ENCODE measurements around the gene LGSN. TPM values are rescaled to one million over a fixed set of nuclear protein-coding genes. Genes with fewer than 3 reads are reported as not detected.
A peak's percentile ranks its signal among the peaks of the same experiment; 100 is the strongest.
"Not testable (repeated sequence)": the region's sequence is repeated elsewhere in the genome, so short reads cannot be mapped to it uniquely, and the experiment has no call there.

The LGSN gene
- under 1 TPM; 0.16 to 0.96 (median 0.63) TPM for polyA plus RNA-seq (ENCODE audit: insufficient read depth in 1 of 5, insufficient read length in 5 of 5, low replicate concordance in 1 of 5)
- long read RNA-seq, donor 1: 0 reads
- long read RNA-seq, donor 2: 0 reads
- long read RNA-seq, donor 3: 0 reads
- long read RNA-seq, donor 4: 0 reads
- long read RNA-seq, donor 5: 0 reads
- long read RNA-seq, donor 6: 0 reads
- long read RNA-seq, donor 7: 0 reads
- long read RNA-seq, donor 8: 0 reads

- no peak for DNase-seq
Measured at GRCh38 chr6:63319939-63320338, at the start of gene LGSN. TSS of gene LGSN (minus strand) at chr6:63319983. CDS start at chr6:63319943, 40 bp downstream.

DNA sequence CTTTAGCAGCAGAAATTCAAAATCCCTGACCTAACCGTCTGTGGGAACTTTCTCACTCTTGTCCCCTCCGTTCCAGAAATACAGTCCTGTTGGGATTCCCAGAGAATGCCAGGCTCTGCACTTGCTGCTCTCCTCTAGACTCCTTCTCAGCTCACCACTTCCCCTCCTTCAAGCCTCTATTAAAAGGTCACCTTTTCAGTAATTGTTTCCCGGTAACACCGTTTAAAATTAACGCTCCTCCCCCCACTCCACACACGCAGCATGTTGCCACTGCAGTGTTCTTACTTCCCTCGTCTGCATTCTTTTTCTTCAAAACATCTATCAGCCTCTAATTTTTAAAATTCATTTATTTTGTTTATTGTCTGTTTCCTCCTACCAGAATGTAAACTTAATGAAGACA, 48.6 kb upstream of the LGSN start:
- no peak for DNase-seq

DNA sequence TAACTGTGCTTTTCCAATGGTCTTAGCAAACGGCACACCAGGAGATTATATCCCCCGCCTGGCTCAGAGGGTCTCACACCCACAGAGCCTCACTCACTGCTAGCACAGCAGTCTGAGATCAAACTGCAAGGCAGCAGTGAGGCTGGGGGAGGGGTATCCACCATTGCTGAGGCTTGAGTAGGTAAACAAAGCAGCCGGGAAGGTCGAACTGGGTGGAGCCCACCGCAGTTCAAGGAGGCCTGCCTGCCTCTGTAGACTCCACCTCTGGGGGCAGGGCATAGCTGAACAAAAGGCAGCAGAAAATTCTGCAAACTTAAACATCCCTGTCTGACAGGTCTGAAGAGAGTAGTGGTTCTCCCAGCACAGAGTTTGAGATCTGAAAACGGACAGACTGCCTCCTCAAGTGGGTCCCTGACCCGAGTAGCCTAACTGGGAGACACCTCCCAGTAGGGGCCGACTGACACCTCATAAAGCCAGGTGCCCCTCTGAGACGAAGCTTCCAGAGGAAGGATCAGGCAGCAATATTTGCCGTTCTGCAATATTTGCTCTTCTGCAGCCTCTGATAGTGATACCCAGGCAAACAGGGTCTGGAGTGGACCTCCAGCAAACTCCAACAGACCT, 42.8 kb upstream of the LGSN start:
- DNase-seq: not testable (repeated sequence)

DNA sequence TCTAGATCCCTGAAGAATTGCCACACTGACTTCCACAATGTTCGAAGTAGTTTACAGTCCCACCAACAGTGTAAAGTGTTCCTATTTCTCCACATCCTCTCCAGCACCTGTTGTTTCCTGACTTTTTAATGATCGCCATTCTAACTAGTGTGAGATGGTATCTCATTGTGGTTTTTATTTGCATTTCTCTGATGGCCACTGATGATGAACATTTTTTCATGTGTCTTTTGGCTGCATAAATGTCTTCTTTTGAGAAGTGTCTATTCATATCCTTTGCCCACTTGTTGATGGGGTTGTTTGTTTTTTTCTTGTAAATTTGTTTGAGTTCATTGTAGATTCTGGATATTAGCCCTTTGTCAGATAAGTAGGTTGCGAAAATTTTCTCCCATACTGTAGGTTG, 37.6 kb upstream of the LGSN start:
- not testable (repeated sequence) for DNase-seq

DNA sequence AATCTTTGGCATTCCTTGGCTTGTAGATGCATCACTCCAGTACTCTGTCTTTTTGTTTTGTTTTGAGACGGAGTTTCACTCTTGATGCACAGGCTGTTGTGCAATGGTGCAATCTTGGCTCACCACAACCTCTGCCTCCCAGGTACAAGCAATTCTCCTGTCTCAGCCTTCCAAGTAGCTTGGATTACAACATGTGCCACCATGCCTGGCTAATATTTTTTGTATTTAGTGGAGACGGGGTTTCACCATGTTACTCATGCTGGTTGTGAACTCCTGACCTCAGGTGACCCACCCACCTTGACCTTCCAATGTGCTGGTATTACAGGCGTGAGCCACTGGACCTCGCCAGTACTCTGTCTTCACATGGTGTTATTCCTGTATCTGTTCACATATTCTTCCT, 35.8 kb upstream of the LGSN start:
- DNase-seq: no peak

- no peak for DNase-seq
Measured at GRCh38 chr6:63353286-63353630, 33.5 kb upstream of the LGSN start.

DNA sequence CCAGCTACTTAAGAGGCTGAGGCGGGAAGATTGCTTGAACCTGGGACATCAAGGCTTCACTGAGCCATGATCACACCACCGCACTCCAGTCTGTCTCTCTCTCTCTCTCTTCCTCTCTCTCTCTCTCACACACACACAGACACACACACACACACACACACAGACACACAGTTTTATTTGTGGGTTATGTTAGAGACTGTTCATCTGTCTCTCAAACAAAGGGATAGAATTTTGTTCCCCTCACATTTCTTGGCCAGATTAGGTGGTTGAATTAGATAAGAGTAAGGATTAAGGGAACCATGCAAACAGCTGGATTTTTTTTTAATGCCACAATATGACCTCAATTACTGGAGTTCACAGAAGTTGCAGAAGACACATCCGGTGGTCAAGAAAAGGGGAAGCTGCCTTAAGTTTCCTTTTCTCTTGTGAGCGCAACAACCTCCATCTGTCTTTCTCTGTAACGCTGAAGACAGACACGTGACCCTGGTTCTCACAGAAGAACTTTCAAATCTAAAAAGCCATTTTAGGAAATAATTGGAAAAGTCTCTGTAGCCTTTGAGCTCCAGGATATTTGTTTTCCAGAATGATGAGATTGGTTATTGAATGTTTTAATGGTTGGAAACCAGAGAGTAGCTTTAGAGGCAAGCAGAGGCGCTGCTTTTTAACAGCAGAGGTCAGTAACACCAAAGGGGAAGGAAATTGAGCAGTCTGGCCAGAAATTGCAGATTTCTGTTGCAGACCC, 32.9 kb upstream of the LGSN start:
- peak; percentile 15 to 32 for DNase-seq

GRCh38 chr6:63352069-63352543, 32.3 kb upstream of the LGSN start:
- peak; percentile 6 to 12 for DNase-seq

DNA sequence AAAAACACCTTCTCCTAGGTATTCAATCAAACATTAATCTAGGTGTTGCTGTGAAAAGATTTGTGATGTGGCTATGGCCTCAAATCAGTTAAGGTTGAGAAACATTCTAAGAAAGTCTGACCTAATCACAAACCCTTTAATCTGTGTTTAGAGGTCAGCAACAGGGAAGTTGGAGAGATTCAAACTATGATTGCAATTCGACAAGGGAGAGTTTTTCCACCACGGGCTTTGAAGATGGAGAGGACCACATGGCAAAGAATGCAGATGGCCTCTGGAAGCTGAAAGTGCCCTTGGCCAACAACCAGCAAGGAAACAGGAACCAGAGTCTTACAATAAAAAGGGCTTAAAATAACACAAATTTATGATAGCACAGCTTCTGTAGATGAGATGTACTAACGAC, 29.6 kb upstream of the LGSN start:
- DNase-seq: no peak

DNA sequence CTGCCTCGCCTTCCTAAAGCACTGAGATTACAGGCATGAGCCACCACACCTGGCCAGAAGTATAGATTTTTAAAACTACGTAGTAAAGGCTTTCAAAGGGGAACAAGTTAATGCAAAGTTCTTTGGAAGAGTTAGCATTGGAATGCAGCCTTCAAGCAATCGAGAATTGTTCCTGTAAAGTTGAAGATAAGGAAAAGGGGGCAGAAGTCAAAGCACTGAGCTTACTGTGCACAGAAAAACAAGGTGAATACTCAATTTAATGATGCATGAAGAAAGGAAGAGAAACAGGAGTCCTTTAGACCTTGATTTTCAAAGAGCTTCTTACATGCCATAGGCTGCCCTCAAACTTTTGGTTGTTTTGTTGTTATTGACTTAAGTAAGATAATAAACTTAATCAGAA, 29.1 kb upstream of the LGSN start:
- DNase-seq: no peak

DNA sequence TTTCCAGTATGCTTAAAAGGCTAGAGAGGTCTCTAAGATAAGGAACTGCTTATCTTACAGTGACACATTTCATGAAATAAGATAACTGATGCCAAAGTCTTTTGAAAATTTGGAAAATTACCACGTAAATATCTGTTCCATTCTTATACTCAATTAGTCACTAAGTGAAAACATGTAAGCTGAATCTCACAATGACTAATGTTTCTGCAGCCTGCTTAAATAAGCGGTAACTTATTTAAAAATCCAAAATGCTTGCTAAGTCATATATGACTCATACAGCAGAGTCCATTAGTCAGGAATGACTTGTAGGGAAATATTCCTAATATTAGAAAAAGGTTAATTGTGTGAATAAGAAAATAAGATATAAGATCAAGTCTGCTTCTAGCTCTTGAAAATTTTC, 27.8 kb upstream of the LGSN start:
- DNase-seq: no peak

- DNase-seq: no peak
Measured at GRCh38 chr6:63346217-63346835, 26.5 kb upstream of the LGSN start.

GRCh38 chr6:63340351-63340750, 20.6 kb upstream of the LGSN start:
- DNase-seq: no peak

DNA sequence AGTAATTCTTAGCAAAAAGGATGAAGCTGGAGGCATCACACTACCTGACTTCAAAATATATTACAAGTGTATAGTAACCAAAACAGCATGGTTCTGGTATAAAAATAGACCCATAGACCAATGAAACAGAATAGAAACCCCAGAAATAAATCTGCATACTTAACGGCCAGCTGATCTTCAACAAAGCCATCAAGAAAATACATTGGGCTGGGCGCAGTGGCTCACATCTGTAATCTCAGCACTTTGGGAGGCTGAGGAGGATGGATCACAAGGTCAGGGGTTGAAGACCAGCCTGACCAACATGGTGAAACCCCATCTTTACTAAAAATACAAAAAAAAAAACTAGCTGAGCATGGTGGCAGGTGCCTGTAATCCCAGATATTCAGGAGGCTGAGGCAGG, 14.9 kb upstream of the LGSN start:
- DNase-seq: not testable (repeated sequence)

- DNase-seq: no peak
Measured at GRCh38 chr6:63333440-63333839, 13.7 kb upstream of the LGSN start.

GRCh38 chr6:63326630-63327029, 6.8 kb upstream of the LGSN start:
- DNase-seq: not testable (repeated sequence)

DNA sequence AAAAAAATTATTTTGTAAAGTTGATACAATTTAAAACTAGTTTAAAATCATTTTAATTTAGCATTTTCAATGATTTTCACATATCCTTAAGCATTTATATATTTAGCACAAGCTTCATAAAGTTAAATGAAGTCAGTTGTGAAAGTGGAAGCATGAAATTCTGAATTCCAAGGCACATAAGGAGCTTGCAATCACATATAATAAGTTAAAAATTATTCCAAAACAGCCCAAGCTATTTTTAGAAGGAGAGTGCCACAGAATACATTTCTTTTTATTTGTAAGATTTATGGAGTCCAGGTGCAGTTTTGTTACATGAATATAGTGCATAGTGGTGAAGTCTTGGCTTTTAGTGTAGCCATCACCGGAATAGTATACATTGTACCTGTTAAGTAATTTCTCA, 3.2 kb upstream of the LGSN start:
- no peak for DNase-seq

- no peak for DNase-seq
Measured at GRCh38 chr6:63321821-63322220, 2.0 kb upstream of the LGSN start.

DNA sequence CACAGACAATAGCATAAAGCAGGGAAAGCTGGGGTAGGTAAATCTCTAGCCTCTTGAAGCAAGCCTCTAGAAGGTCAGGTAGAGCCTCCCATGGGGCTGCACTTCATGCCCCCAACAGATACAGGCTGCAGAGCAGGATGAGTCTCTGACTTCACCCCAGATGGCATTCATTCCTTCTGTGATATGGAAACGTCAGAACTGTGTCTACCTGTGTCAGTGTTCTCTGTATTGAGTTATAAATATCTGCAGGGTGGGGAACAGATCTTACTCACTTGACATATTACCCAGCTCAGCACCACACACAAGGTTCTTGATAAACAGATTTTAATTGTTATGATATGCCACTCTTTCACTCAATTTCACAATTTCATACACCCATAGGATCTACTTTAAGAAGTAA, 2.1 kb downstream of the LGSN start:
- no peak for DNase-seq

- DNase-seq: no peak
Measured at GRCh38 chr6:63316113-63316512, 3.7 kb downstream of the LGSN start.

- DNase-seq: no peak
Measured at GRCh38 chr6:63313111-63313510, 6.7 kb downstream of the LGSN start.

- DNase-seq: no peak
Measured at GRCh38 chr6:63307581-63308246, 12.1 kb downstream of the LGSN start.
